ENCODE measurements around the gene CTSF.

DNA sequence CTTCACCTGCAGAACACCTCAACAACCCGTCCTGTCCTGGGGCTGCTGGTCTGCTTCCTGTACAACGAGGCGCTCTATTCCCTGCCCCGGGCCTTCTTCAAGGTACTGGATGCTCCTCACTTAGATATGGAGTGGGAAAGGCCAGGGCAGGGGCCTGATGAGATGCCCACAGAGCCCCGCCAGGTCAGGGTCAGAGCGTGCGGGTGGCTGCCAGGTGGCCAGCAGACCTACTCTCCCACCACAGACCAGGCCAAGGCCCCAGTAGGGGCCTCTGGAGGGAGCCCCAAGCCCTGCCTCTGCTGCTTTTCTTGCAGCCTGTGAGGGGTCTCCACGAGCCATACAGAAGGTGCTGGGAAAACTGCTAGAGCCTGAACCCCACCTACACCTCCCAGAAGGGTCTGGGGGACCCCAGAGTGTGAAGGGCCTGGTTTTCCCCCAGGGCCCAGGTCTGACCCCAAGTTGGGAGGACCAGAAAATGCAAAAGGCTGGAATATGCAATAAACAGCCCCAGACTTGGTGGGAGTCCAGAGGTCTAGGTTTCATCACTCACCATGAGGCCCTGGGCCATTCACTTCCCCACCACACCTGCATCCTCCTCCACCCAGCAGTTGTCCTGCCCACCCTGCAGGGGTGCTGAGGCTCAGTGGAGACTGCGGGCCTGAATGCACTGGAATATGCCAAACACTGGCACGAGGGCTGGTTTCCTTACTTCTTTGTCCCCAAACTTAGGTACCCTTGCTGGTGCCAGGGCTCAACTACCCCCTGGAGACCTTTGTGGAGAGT, 37.3 kb downstream of the CTSF start:
- TF ChIP-seq, protein P1, sequence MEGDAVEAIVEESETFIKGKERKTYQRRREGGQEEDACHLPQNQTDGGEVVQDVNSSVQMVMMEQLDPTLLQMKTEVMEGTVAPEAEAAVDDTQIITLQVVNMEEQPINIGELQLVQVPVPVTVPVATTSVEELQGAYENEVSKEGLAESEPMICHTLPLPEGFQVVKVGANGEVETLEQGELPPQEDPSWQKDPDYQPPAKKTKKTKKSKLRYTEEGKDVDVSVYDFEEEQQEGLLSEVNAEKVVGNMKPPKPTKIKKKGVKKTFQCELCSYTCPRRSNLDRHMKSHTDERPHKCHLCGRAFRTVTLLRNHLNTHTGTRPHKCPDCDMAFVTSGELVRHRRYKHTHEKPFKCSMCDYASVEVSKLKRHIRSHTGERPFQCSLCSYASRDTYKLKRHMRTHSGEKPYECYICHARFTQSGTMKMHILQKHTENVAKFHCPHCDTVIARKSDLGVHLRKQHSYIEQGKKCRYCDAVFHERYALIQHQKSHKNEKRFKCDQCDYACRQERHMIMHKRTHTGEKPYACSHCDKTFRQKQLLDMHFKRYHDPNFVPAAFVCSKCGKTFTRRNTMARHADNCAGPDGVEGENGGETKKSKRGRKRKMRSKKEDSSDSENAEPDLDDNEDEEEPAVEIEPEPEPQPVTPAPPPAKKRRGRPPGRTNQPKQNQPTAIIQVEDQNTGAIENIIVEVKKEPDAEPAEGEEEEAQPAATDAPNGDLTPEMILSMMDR (IDR thresholded peaks at IDR 0.05) = no peak
- no peak for TF ChIP-seq POLR2A (IDR thresholded peaks at IDR 0.05)
